HG03103 (cell line): ENCODE measurements around the gene EPHA2.
A peak's percentile ranks its signal among the peaks of the same experiment; 100 is the strongest.
"Not testable (repeated sequence)": the region's sequence is repeated elsewhere in the genome, so short reads cannot be mapped to it uniquely, and the experiment has no call there.

ENCODE experiments used
- ATAC-seq: cut with Tn5 transposase; IDR thresholded peaks from one replicate; pipeline ENCODE4 v1.9.1; 2021; ENCODE audit warnings: low read depth; ENCODE audit not compliant: unreplicated experiment

Gene EPHA2

DNA sequence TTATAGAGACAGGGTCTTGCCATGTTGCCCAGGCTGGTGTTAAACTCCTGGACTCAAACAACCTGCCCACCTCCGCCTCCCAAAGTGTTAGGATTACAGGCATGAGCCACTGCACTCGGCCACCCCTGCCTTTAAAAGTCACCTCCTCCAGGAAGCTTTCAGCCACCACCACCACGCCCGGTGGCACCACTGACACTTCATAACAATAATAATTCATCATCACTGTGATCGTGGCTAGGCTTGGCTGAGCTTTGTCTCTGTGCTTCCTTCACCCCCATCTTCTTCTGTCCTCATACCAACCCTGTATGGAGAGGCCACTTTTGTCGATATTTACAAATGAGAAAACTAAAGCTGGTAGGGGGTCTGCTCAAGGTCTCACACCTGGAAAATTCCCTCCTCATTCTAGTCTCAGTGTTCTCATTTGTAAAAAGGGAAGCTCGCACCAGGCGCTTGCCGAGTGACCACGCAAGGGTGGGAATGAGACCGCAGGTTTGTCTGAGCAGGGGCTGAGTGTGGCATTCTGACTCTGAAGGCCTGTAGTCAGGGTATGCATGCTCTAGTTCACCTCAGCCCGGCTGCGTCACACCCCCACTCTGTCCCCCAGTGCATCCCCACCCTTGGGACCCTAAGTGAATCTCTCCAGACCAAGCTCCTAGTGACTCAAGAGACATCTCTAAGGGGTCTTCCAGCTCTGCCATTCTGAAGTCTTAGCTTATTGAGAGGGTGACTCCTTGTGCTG lies 12.9 kb upstream of the EPHA2 start:
- ATAC-seq, result no peak

GRCh38 chr1:16168144-16168495 lies 12.3 kb upstream of the EPHA2 start:
- ATAC-seq, result not testable (repeated sequence)

GRCh38 chr1:16167331-16168143 lies 11.7 kb upstream of the EPHA2 start:
- peak; percentile 60 for ATAC-seq

- no peak for ATAC-seq
Observed at GRCh38 chr1:16166117-16166516, 10.2 kb upstream of the EPHA2 start.

- ATAC-seq, result no peak
Observed at GRCh38 chr1:16165548-16165947, 9.7 kb upstream of the EPHA2 start.

GRCh38 chr1:16165073-16165364 lies 9.2 kb upstream of the EPHA2 start:
- ATAC-seq, result no peak

DNA sequence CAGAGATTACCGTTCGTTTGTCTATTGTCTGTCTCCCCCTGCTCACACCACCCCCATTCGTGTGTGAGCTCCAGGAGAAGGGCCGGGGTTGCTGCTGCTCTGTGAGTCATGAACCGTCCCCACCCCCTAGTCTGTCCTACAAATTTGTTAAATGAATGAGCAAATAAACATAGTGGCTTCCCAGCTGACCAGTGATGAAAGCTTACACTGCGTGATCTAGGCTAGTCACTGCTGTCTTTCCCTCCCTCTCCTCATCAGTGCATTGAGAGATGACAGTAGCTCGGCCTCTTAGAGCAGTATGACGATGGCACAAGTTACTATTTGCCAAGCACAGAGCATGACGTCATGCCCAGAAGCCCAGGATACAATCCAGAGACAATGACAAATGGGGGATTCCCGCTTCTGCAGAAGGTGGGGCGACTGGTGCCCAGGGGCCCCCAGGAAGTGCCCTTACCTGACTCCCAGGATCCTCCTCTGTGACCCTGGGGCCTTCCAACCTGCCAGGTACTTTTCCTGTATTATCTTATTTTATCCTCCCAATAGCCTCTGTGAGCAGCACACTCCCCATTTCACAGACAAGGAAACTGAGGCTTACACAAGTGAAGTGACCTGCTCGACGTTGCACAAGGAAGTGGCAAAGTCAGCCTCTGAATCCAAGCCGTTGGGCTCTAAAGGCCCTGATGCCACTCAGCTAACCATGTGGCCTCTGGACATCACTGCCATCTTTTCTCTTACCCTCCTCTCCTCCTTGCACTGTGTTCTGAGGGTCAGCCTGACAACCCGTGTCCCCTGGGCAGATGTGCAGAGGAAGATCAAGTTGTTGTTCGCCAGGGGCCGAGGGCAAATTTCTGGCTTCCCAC lies 8.6 kb upstream of the EPHA2 start:
- ATAC-seq, result no peak

DNA sequence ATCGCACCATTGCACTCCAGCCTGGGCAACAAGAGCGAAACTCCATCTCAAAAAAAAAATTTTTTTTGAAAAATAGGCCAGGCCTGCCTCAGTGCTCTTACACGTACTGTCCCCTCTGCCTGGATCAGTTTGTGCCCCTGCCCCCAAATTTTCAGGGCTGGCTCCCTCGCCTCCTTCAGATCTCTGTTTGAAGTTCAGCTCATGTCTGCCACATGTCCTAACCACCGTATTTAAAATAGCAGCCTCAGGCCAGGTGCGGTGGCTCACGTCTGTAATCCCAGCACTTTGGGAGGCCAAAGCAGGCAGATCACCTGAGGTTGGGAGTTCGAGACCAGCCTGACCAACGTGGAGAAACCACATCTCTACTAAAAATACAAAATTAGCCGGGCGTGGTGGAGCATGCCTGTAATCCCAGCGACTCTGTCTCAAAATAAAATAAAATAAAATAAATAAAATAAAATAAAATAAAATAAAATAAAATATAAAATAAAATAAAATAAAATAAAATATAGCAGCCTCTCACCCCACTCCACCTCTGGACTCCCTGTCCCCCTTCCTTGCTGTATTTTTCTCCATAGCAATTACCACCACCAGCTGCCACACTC lies 7.8 kb upstream of the EPHA2 start:
- ATAC-seq, result not testable (repeated sequence)

DNA sequence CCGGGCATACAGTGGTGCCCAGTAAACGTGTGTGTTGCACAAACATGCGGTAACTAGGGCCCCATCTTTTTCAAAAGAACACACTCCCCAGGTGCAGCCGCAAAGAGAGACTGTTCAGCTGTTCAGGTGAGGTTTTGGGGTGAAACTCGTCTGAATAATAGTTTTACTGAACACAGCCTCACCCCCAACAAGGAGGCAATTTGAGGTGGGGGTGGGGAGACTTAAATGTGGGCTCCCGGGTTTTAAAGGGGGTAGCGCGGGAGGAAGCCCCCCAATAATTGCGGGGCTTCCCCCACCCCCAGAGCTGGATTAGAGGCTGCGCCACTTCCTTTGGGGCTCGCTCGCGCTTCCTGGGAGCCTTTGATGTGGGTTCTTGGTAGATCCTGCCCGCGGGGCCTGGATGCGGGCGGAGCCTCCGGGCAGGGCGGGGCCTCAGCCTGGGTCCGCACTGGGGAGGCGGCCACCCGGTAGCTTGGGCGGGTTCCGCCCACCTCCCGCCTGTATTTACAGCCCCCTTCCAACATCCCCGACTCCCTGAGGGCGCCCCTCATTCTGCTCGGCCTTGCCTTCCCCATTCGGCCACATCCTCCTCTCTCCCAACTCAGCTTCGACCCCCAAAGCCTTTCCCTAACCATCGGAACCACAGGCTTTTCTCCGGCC lies 6.4 kb upstream of the EPHA2 start:
- no peak for ATAC-seq

DNA sequence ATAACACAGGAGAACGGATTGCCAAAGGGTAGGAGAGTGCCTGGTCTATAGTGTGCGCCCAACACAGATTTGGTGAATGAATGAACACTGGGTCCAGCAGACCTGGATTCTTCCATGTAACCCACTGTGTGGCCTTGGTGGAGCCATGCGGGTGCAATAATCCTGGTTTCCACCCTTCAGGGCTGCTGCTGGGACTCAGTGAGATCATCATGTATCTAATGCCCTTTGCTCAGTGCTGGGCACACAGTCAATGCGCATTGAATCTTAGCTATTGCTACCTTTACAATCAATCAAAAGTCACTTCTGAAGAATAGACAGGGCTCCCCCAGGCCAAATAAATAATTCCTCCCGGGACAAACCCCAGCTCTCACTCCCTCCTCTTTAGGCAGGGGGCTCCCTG lies 5.8 kb upstream of the EPHA2 start:
- no peak for ATAC-seq

GRCh38 chr1:16158993-16159831 lies 3.3 kb upstream of the EPHA2 start:
- no peak for ATAC-seq

- no peak for ATAC-seq
Observed at GRCh38 chr1:16158025-16158424, 2.2 kb upstream of the EPHA2 start.

DNA sequence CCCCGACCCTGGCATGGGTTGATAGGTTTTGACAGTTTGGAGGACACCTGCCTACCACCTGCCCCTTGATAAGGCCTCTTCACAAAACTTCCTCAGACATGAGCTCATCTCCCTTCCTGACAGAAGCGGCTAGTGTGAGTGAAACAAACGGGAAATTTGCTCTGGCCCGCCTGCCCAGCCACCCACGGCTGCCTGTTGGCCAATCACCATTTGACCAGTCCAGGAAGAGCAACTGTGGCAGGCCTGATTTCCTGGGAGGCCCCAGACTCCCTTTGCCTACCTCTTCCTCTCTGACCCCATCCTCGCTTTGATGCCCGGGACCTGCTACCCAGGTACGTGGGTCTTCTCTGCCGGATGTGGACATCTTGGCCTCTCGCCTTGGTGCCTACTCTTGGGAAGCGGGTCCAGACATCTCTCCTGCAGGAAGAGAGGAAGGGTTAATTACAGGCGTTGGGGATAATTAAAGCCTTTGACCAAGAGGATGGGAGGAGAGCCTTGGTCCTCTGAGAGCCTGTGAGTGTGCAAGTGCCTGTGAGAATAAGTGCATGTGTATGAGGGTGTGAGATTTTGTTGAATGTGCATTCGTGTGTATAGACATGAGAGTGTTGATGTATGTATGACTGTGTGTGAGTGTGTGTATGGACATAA lies 1.1 kb upstream of the EPHA2 start:
- ATAC-seq, result no peak

- ATAC-seq, result no peak
Observed at GRCh38 chr1:16153999-16154673, 1.7 kb downstream of the EPHA2 start.

DNA sequence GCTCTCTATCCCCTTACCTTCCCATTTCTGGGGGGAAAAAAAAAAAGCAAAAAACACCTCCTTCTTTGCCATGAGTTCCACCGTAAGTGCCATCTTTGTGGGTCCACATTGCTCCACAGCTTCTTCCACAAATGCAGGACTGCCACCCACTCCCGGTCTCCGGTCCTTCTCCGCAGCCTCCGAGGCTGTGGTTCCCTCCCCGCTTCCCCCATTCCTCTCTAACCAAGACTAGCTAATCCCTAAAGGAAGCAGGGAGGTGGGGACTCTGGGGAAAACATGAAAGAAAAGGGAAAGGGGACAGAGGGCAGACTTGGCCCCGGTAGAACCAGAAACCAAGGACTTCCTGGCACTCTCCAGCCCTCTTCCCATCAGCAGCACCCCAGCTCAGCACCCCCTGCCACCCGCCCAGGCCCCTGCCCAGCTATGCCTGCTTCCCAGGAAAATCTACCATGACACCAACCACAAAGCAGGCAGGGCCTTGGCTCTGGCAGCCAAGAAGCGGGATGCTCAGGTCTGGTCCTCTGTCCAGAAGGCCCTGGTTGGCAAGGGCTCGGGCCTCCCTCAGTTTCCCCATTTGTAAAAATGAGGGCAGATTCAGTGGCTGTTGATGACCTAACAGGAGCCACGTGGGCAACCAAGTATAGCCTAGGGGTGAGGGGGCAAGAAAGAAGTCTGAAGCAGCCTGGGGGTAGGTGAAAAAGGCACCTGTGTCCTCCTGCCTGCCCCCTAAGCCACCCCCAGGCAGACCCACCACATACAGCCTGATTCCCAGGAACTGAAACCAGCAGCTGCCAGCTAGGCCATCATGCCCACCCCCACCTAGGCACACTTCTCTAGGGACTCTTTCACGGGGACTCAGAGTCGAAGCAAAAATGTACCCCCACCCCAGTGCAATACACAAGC lies 2.5 kb downstream of the EPHA2 start:
- ATAC-seq, result no peak

DNA sequence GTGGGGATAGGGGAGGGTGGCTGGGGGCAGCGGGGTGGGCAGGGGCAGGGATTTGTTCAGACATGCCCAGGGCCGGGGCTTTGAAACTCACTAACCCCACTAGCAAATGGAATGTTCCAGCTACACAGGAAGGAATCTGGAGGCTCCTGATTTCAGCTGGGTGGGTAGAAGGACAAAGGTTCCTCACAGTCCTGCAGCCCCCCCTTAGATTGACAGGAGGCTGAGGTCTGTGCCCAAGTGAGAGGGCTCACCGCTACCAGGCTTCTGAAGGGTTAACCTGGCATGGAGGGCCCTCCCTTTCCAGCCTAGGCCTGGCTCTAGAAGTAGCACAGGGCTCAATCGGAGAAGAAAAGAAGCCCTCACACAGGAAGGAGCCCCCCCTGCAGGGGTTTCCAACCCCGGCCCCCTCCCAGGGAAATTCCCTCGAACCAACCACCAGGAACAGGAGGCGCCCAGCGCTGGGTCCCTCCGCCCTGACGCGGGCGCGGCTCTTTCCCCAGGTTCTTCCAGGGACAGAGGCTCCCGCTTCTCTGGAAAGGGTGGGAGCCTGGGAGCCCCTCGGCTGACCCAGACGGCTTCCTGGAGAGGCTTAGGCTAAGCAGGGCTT lies 3.3 kb downstream of the EPHA2 start:
- ATAC-seq, result no peak

GRCh38 chr1:16151995-16152384 lies 3.9 kb downstream of the EPHA2 start:
- no peak for ATAC-seq
